Retinal pigment epithelial cell (primary cell): ENCODE data around the gene C14orf132.

Experiments
- DNase-seq: peaks from one replicate; pipeline ENCODE4 v3.0.0-alpha.2; 2010; ENCODE audit warnings: low read depth
- H3K4me3 ChIP-seq: 2 replicates; pipeline ENCODE4 v1.5.1; 2011; ENCODE audit warnings: mild to moderate bottlenecking, low read length, control low read depth, moderate library complexity
- TF ChIP-seq, protein P1 (sequence below): conservative IDR thresholded peaks from 2 replicates; pipeline ENCODE4 v1.5.1; 2011; ENCODE audit warnings: low read depth, low read length, control low read depth, inconsistent platforms

The C14orf132 gene

DNA sequence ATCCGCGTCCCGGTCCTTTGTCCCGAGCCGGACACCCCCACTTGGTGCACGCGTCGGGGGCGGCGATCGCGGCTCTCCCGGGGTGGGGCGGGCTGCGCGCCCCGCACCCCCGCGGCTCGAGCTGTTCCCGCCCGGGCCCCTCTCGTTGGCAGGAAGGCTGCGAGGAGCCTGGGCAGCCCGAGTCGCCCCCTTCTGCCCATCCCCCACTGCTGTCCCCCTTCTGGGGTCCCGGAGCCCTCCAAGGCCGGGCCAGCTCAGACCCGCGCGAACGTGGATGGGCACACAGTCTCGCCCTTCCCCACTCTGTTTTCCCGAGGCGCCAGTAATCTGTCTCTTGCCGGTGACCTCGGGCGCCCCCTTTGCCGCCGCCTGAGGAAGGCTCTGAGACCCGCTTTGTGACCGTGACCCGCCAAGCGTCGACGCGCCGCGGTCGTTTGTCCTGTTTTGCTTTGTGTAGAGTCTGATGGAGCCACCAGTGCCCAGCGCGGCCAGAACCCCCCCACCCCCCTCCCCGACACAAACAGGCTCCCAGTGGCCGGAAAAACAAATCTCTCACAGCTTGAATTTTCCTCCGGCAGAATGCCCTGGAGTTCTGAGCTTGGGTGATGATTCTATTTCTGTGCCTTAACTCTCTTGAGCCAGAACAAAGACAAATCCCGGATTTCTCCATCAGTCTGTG lies 610 bp downstream of the C14orf132 start:
- no peak for DNase-seq
- TF ChIP-seq, protein P1, sequence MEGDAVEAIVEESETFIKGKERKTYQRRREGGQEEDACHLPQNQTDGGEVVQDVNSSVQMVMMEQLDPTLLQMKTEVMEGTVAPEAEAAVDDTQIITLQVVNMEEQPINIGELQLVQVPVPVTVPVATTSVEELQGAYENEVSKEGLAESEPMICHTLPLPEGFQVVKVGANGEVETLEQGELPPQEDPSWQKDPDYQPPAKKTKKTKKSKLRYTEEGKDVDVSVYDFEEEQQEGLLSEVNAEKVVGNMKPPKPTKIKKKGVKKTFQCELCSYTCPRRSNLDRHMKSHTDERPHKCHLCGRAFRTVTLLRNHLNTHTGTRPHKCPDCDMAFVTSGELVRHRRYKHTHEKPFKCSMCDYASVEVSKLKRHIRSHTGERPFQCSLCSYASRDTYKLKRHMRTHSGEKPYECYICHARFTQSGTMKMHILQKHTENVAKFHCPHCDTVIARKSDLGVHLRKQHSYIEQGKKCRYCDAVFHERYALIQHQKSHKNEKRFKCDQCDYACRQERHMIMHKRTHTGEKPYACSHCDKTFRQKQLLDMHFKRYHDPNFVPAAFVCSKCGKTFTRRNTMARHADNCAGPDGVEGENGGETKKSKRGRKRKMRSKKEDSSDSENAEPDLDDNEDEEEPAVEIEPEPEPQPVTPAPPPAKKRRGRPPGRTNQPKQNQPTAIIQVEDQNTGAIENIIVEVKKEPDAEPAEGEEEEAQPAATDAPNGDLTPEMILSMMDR, result peak; percentile 36

DNA sequence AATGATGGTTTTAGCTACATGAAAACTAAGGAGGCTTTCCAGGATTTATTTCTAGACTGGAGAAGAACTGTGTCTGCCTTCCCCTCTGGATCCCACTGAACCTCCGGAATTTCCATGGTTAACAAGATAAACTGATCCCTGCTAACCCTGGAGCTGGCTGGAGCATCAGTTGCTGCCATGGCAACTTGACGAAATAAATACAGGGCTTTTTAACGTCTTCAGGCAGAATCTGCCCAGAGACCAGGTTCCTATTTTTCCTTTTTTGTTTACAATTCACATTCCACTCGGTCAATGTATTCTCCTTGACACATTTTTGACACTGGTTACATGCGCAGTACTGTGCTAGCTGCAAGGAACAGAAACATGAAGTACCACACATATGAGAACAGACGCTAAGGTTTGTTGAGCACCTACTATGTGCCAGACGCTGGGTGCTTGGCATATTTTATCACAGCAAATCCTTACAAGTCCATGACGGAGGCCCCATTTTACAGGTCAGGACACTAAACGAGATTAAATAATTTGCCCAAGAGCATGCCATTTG lies 1.7 kb downstream of the C14orf132 start:
- DNase-seq, result no peak
- TF ChIP-seq, protein P1, result no peak
- no peak overlapping the region for H3K4me3 ChIP-seq

More for the DNA sequence above, 610 bp downstream of the C14orf132 start:
- H3K4me3 ChIP-seq, result peak overlapping the region; percentile 73

DNA sequence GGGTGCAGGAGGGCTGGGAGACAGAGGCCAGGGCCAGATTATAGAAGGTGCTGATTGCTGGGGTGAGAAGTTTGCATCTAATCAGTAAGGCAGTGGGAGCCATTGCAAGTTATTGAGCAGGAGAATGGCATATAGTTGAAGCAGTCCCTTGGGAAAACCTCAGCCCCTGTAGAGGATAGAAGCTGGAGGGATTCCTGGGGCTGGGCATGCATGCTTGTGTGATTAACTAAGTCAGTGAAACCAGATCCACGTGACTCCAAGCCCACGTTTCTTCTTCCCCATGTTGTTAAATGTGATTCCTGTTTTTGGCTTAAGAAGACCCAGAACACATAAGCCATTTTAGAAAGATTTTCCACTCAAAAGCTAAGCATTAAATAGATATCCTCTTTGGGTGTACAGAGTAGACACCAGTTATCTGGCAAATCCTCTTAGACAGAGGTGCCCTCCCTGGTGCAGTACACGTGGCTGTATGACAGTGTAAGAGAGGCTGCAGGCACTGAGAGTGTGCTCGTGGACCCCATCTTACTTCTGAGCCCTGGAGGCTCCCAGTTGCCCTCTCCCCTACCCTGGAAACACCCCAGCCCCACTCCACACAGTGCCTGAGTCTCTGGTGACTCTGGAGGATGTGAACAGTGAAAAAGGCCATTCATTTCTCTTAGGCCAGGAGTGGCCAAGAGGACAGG lies 3.2 kb downstream of the C14orf132 start:
- no peak overlapping the region for H3K4me3 ChIP-seq
- no peak for DNase-seq
- TF ChIP-seq, protein P1, result no peak

DNA sequence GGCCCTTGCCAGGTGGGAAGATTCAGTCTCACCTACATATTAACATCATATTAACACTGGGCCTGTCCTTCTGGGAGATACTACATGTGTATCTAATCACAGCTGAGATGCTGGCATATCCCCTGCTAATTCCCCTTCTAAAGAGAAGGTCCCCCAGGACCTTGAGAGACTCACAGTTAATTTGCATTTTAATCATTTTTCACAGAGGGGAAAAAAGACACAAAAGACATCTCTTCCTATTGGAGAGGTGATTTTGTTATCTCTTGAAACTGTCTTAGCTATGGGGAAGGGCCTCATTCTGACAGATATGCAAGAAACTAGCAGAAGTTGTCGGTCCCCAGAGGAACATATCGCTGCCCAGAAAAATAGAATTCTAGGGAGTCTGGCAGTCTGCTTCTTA lies 7.5 kb downstream of the C14orf132 start:
- TF ChIP-seq, protein P1, result no peak

DNA sequence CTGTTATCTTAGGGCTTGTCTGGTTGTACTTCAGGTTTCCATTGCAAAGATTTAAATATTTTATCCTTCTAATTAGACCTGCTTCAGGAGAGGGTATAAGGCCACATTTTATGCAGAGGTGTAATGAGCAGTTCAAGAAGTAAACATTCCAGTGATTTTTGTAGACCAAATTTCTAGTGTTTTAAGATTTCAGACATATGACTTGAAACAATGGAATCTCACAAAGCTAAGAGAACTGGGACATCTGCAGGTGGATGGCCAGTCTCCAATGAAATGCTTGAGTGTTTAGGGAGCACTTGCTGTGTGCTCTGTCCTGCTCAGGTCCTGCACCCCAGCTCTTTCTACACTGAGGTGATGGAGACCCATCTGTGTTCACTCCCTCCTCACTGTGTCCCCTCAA lies 7.9 kb downstream of the C14orf132 start:
- no peak for DNase-seq
- H3K4me3 ChIP-seq, result no peak overlapping the region
- TF ChIP-seq, protein P1, result no peak

More for the DNA sequence above, 7.5 kb downstream of the C14orf132 start:
- DNase-seq, result no peak
- H3K4me3 ChIP-seq, result no peak overlapping the region

DNA sequence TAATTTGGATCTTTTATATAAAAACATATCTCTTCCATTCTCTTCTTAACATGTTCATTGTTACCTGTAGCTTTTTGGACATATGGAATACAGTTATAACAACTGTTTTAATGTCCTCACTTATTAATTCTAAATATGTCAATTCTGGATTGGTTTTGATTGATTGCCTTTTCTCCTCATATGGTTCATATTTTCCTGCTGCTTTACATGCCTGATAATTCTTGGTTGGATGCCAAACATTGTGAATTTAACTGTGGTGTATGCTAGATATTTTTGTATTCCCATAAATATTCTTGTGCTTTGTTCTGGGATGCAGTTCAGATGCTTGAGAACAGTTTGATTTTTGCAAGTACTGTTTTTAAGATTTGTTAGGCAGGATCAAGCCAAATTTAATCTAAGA lies 10.8 kb downstream of the C14orf132 start:
- TF ChIP-seq, protein P1, result no peak
- DNase-seq, result no peak

More for the DNA sequence above, 10.8 kb downstream of the C14orf132 start:
- H3K4me3 ChIP-seq, result no peak overlapping the region
